ENCODE data around the gene IGFL4. TPM values are rescaled to one million over a fixed set of nuclear protein-coding genes. Genes with fewer than 3 reads are reported as not detected.

The IGFL4 gene
- total and polyA plus RNA-seq, 2 of the 4 experiments (the other 2 are of a cell fraction) = not detected

GRCh38 chr19:45998834-45999233, 42.0 kb downstream of the IGFL4 start:
- H3K4ac ChIP-seq (ENCODE audit: low read depth, low read length) = no peak overlapping the region
- H3K79me1 ChIP-seq (ENCODE audit: low read depth in 1 of 2, low read length in 2 of 2) = peaks cover 16 to 40% of the 10 kb centered on the region in 2 experiments
- no peak overlapping the region for H2BK20ac ChIP-seq (ENCODE audit: low read depth, low read length)
- peaks cover 2% of the 10 kb centered on the region for H3K4me1 ChIP-seq (ENCODE audit: control insufficient read depth, insufficient read depth, low read length)
- H3K18ac ChIP-seq (ENCODE audit: low read depth, low read length) = no peak overlapping the region
- H2BK5ac ChIP-seq (ENCODE audit: low read depth, low read length, poor library complexity, severe bottlenecking) = no peak overlapping the region
- H2BK120ac ChIP-seq (ENCODE audit: low read depth, low read length) = no peak overlapping the region
- no peaks in the 10 kb centered on the region for H3K9me3 ChIP-seq (ENCODE audit: control insufficient read depth, insufficient read depth, low read length)
- DNase-seq (no peak), ATAC-seq (ENCODE audit: low read depth) (no peak)
- in situ Hi-C loops (cut with MboI; ENCODE audit: low sequenced_read_pairs) = no loop called here
- no peak overlapping the region for H3K23ac ChIP-seq (ENCODE audit: low read depth, low read length)
- no peak overlapping the region for H3K4me3 ChIP-seq (ENCODE audit: insufficient read depth, low read depth, low read length)
- no peak overlapping the region for H2BK15ac ChIP-seq (ENCODE audit: low read depth, low read length)
- ChIA-PET POLR2A (ENCODE audit: unreplicated experiment) (no interaction called here), CTCF (no interaction called here)
- H4K8ac ChIP-seq (ENCODE audit: low read depth in 2 of 2, low read length in 2 of 2) = no peak overlapping the region
- no peak overlapping the region for H3K56ac ChIP-seq (ENCODE audit: extremely low read depth, insufficient read depth, low read length)
- H4K5ac ChIP-seq (ENCODE audit: low read depth, low read length) = no peak overlapping the region
- H4K20me1 ChIP-seq (ENCODE audit: insufficient read depth, low read length) = peaks cover 5% of the 10 kb centered on the region; the same call in 1 of the 2 replicates
- H3K9ac ChIP-seq (ENCODE audit: low read depth, low read length) = no peak overlapping the region
- H3K14ac ChIP-seq (replicated peaks; ENCODE audit: low read depth, low read length) = no peak overlapping the region
- no peak overlapping the region for H2AK5ac ChIP-seq (ENCODE audit: low read depth, low read length)
- H4K91ac ChIP-seq (ENCODE audit: insufficient read depth, low read depth, low read length) = no peak overlapping the region
- H3K9me1 ChIP-seq (ENCODE audit: insufficient read depth, low read length) = peaks cover 9% of the 10 kb centered on the region
- H3K36me3 ChIP-seq (ENCODE audit: control insufficient read depth, insufficient read depth, low read length) = peaks cover 7% of the 10 kb centered on the region; the same call in 1 of the 2 replicates
- intact Hi-C loops (cut with micrococcal nuclease) = loop anchor here (5.0 to 10.0 kb wide), 2 partner anchors 74 to 112 kb away; partner anchors contain the start of gene IRF2BP1
- H3K4me2 ChIP-seq (ENCODE audit: low read depth, low read length) = no peak overlapping the region
- no peak overlapping the region for H2AK9ac ChIP-seq (replicated peaks; ENCODE audit: low read depth, low read length, poor library complexity)
- dilution Hi-C loops (cut with HindIII; ENCODE audit: low sequenced_read_pairs, unreplicated experiment) = no loop called here
- 100% methylated on average over 1 of the region's 4 CpGs; no CpG with 5 or more reads in 1 of the 2 experiments for WGBS, 2 experiments (ENCODE audit: extremely low coverage in 2 of 2, insufficient read length in 1 of 2)
- no peak for TF ChIP-seq RFX5 (IDR thresholded peaks at IDR 0.05; ENCODE audit: low read depth, low read length)
- TF ChIP-seq ELK1 (IDR thresholded peaks at IDR 0.05; ENCODE audit: borderline replicate concordance, low read depth, low read length) = no peak
- TF ChIP-seq, protein P1, sequence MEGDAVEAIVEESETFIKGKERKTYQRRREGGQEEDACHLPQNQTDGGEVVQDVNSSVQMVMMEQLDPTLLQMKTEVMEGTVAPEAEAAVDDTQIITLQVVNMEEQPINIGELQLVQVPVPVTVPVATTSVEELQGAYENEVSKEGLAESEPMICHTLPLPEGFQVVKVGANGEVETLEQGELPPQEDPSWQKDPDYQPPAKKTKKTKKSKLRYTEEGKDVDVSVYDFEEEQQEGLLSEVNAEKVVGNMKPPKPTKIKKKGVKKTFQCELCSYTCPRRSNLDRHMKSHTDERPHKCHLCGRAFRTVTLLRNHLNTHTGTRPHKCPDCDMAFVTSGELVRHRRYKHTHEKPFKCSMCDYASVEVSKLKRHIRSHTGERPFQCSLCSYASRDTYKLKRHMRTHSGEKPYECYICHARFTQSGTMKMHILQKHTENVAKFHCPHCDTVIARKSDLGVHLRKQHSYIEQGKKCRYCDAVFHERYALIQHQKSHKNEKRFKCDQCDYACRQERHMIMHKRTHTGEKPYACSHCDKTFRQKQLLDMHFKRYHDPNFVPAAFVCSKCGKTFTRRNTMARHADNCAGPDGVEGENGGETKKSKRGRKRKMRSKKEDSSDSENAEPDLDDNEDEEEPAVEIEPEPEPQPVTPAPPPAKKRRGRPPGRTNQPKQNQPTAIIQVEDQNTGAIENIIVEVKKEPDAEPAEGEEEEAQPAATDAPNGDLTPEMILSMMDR (conservative IDR thresholded peaks at IDR 0.05; ENCODE audit: low read depth, low read length) = no peak
- TF ChIP-seq MAZ (IDR thresholded peaks at IDR 0.05; ENCODE audit: borderline replicate concordance, low read depth, low read length) = no peak
- TF ChIP-seq SMC3 (IDR thresholded peaks at IDR 0.05; ENCODE audit: low read depth, low read length) = no peak
- TF ChIP-seq MXI1 (IDR thresholded peaks at IDR 0.05; ENCODE audit: borderline replicate concordance, low read depth, low read length) = no peak
- no TSS peak for BruUV-seq (replicated peaks)
- no peak overlapping the region for H3K27ac ChIP-seq (ENCODE audit: insufficient read depth, low read length)
- no peaks in the 10 kb centered on the region for H3K27me3 ChIP-seq (ENCODE audit: control insufficient read depth, insufficient read depth, low read length)
- no peak overlapping the region for H2AFZ ChIP-seq (replicated peaks; ENCODE audit: low read length, poor library complexity)
